CD8-positive, alpha-beta memory T cell (primary cell): ENCODE data around the gene GRHL1. TPM values are rescaled to one million over a fixed set of nuclear protein-coding genes. Genes with fewer than 3 reads are reported as not detected.
A peak's percentile ranks its signal among the peaks of the same experiment; 100 is the strongest.

ENCODE experiments used
- CTCF ChIA-PET: fragments of 350-600 bp; sonication (Branson Sonifier 250); formaldehyde crosslinking; loops from one replicate; lab custom pipeline; 2021; ENCODE audit warnings: antibody characterized with exemption; lab: Charles Lee
- POLR2A ChIA-PET: fragments of 350-600 bp; sonication (Branson Sonifier 250); formaldehyde crosslinking; loops from one replicate; lab custom pipeline; 2021; ENCODE audit warnings: antibody characterized with exemption; lab: Charles Lee
- DNase-seq, 5 donors: peaks; one replicate each; pipeline versions ENCODE4 v3.0.0 to v3.0.0-alpha.2; 2020 to 2022; ENCODE audit warnings: mixed read lengths in 1 of 5
- H3K27ac ChIP-seq: one replicate; pipeline ENCODE4 v1.7.0; 2013; ENCODE audit warnings: low read depth, mild to moderate bottlenecking, low read length, moderate library complexity
- H3K27me3 ChIP-seq: 2 replicates; pipeline ENCODE4 v1.7.0; 2013; ENCODE audit warnings: low read length, mild to moderate bottlenecking; ENCODE audit not compliant: insufficient read depth, poor library complexity, severe bottlenecking
- H3K36me3 ChIP-seq: 2 replicates; pipeline ENCODE4 v1.7.0; 2013; ENCODE audit warnings: mild to moderate bottlenecking, low read length, moderate library complexity; ENCODE audit not compliant: insufficient read depth
- H3K4me1 ChIP-seq: 2 replicates; pipeline ENCODE4 v1.7.0; 2013; ENCODE audit warnings: mild to moderate bottlenecking, low read length, moderate library complexity; ENCODE audit not compliant: insufficient read depth
- H3K4me3 ChIP-seq: 2 replicates; pipeline ENCODE4 v1.7.0; 2013; ENCODE audit warnings: mild to moderate bottlenecking, low read length
- H3K9me3 ChIP-seq: 2 replicates; pipeline ENCODE4 v1.7.0; 2013; ENCODE audit warnings: mild to moderate bottlenecking, low read length
- H3K27ac Mint-ChIP-seq, 8 donors: one replicate each; pipeline ENCODE4 v1.8.0; 2020 to 2021; ENCODE audit warnings: mixed read lengths in 8 of 8, mild to moderate bottlenecking in 6 of 8, inconsistent platforms in 3 of 8, moderate library complexity in 3 of 8
- H3K27me3 Mint-ChIP-seq, 2 donors: one replicate each; pipeline ENCODE4 v1.8.0; 2020 to 2021; ENCODE audit warnings: mixed read lengths in 2 of 2, mild to moderate bottlenecking in 1 of 2, moderate library complexity in 1 of 2
- H3K36me3 Mint-ChIP-seq, 3 donors: one replicate each; pipeline ENCODE4 v1.8.0; 2020 to 2021; ENCODE audit warnings: mixed read lengths in 3 of 3, inconsistent platforms in 1 of 3, mild to moderate bottlenecking in 1 of 3
- H3K4me1 Mint-ChIP-seq, 3 donors: one replicate each; pipeline ENCODE4 v1.8.0; 2020 to 2021; ENCODE audit warnings: mixed read lengths in 3 of 3, inconsistent platforms in 1 of 3, mild to moderate bottlenecking in 1 of 3
- H3K4me3 Mint-ChIP-seq, 7 donors: one replicate each; pipeline ENCODE4 v1.8.0; 2020 to 2021; ENCODE audit warnings: mixed read lengths in 7 of 7, mild to moderate bottlenecking in 6 of 7, moderate library complexity in 4 of 7, inconsistent platforms in 2 of 7
- H3K9me3 Mint-ChIP-seq, 5 donors: one replicate each; pipeline ENCODE4 v1.8.0; 2020 to 2022; ENCODE audit warnings: mixed read lengths in 5 of 5, mild to moderate bottlenecking in 3 of 5, moderate library complexity in 2 of 5, inconsistent platforms in 1 of 5
- polyA plus RNA-seq: library from polyadenylated mRNA; unstranded; fragments of 300-500 nt; fragmentation: Illumina TruSeq; gene quantifications from one replicate; pipeline ENCODE4 v1.2.3, GENCODE V29; 2021
- total RNA-seq, 2 experiments: library from RNA; stranded (reverse); gene quantifications; one replicate each; pipeline ENCODE4 v1.2.3, GENCODE V29; 2021

Gene GRHL1
- total and polyA plus RNA-seq, 3 experiments from 2014 or later = 0.12 to 0.93 (median 0.88) TPM

- Mint-ChIP-seq H3K27ac (peak overlapping the region in 2 of 8 donors; percentile 12 to 47), H3K27me3 (peaks cover 0 to 1% of the 10 kb centered on the region in 2 donors), H3K36me3 (no peaks in the 10 kb centered on the region), H3K4me1 (peaks cover 17 to 20% (median 19%) of the 10 kb centered on the region in 3 donors), H3K4me3 (no peak overlapping the region), H3K9me3 (no peaks in the 10 kb centered on the region)
- Histone ChIP-seq H3K36me3 (no peaks in the 10 kb centered on the region), H3K27me3 (no peaks in the 10 kb centered on the region), H3K27ac (no peak overlapping the region), H3K4me3 (no peak overlapping the region), H3K4me1 (peaks cover 4% of the 10 kb centered on the region), H3K9me3 (no peaks in the 10 kb centered on the region)
- ChIA-PET POLR2A (no interaction called here), CTCF (interaction anchor here (3.6 to 6.3 kb wide), 2 partner anchors 11 to 52 kb away, joined by 12 to 40 read pairs; no protein-coding TSS in a partner anchor)
- DNase-seq = peak; percentile 26 to 52 (median 28)
Observed at GRCh38 chr2:10036095-10036884, 84.8 kb downstream of the GRHL1 start.

DNA sequence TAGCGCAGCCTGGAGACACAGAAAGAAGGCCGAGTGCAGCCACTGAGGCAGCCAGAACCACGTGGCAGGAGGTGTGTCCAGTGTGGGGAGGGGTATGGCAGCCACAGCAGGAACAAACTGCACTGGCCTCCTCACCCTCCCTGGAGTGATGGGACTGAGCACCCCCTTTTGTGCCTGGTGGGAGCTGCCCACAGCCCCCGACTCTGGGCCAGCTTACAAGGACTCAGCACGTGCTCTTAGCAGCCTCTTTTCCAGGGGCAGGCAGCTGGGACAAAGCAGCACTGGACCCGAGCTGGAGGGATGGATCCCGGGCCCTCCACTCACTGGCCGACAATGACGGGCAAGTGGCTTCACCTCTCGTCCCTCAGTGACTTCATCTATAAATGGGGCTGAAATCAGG is 86.6 kb downstream of the GRHL1 start:
- H3K9me3 Mint-ChIP-seq = no peaks in the 10 kb centered on the region
- peak overlapping the region in 1 of 7 donors; percentile 75 for H3K4me3 Mint-ChIP-seq
- CTCF ChIA-PET = interaction anchor here (1.1 to 6.3 kb wide), 2 partner anchors 9 to 54 kb away, joined by 5 to 40 read pairs; no protein-coding TSS in a partner anchor
- H3K27me3 ChIP-seq = no peaks in the 10 kb centered on the region
- H3K27me3 Mint-ChIP-seq = peaks cover 0 to 3% of the 10 kb centered on the region in 2 donors
- H3K27ac Mint-ChIP-seq = peak overlapping the region in 1 of 8 donors; percentile 83
- H3K4me1 Mint-ChIP-seq = peaks cover 28 to 34% (median 33%) of the 10 kb centered on the region in 3 donors
- H3K27ac ChIP-seq = no peak overlapping the region
- POLR2A ChIA-PET = no interaction called here
- no peaks in the 10 kb centered on the region for H3K36me3 Mint-ChIP-seq
- no peak overlapping the region for H3K4me3 ChIP-seq
- H3K9me3 ChIP-seq = no peaks in the 10 kb centered on the region
- no peak for DNase-seq
- H3K36me3 ChIP-seq = no peaks in the 10 kb centered on the region
- peaks cover 12% of the 10 kb centered on the region for H3K4me1 ChIP-seq

DNA sequence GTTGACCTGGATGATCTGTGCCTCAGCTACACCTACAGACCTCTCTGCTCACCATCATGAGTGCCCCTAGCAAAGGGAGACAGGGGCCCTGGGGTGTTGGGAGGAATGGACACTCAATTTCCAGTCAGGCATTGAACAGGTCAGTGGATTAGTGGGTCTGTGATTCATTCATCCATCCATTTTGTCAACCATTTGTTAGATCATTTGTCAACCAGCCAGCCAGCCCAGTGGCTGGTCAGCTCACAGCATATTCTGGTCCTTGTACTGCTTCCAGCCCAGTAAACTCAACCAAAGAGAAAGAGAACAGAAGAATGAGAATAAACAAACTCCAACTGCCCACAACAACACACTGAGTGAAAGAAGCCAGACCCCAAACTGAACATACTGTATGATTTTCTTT is 87.2 kb downstream of the GRHL1 start:
- peaks cover 12% of the 10 kb centered on the region for H3K4me1 ChIP-seq
- DNase-seq = no peak
- ChIA-PET CTCF (interaction anchor here (1.1 to 6.3 kb wide), 2 partner anchors 9 to 54 kb away, joined by 5 to 40 read pairs; no protein-coding TSS in a partner anchor), POLR2A (no interaction called here)
- H3K9me3 Mint-ChIP-seq = no peaks in the 10 kb centered on the region
- no peaks in the 10 kb centered on the region for H3K36me3 Mint-ChIP-seq
- peak overlapping the region in 1 of 8 donors; percentile 98 for H3K27ac Mint-ChIP-seq
- H3K4me3 Mint-ChIP-seq = peak overlapping the region in 1 of 7 donors; percentile 94
- no peaks in the 10 kb centered on the region for H3K9me3 ChIP-seq
- H3K4me1 Mint-ChIP-seq = peaks cover 28 to 34% (median 33%) of the 10 kb centered on the region in 3 donors
- no peaks in the 10 kb centered on the region for H3K36me3 ChIP-seq
- H3K27me3 ChIP-seq = no peaks in the 10 kb centered on the region
- H3K27me3 Mint-ChIP-seq = peaks cover 0 to 3% of the 10 kb centered on the region in 2 donors
- no peak overlapping the region for H3K4me3 ChIP-seq
- H3K27ac ChIP-seq = no peak overlapping the region

DNA sequence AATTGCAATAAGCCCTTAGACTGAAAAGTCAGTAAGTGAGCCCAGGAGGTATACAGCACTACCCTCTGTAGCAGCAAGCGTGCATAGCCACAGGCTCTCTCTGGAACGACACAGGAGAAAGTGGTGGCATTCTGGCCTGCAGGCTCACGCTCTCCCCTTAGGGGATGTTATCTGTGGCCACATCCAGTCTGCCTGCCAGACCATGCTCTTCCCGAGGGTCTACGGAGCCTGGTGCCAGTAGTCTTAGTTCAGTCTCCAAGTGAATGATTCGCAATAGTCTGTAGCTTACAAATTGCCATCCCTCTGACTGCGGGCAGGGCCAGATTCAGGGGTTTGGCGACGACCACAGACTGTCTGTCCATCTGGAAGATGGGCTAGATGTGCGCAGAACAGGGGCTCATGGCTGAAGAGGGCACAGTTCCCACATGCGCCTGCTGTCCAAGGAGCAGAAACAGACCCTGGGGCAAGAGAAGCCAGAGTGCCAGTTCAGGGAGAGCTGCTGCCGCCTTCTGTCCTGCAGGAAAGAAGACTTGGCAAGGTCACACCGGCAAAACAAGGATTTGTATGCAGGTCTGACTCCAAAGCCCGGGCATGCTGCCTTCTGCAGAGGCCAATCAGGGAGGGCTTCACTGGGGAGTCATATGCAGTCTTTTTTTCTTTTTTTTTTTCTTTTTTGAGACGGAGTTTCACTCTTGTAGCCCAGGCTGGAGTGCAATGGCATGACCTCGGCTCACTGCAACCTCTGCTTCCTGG is 88.3 kb downstream of the GRHL1 start:
- Mint-ChIP-seq H3K27me3 (peaks cover 0 to 5% of the 10 kb centered on the region in 2 donors), H3K4me1 (peaks cover 28 to 35% (median 35%) of the 10 kb centered on the region in 3 donors), H3K27ac (peak overlapping the region in 1 of 8 donors; percentile 98), H3K4me3 (peak overlapping the region in 1 of 7 donors; percentile 94), H3K36me3 (no peaks in the 10 kb centered on the region), H3K9me3 (no peaks in the 10 kb centered on the region)
- no peak overlapping the region for H3K27ac ChIP-seq
- ChIA-PET POLR2A (no interaction called here), CTCF (interaction anchor here (1.1 kb wide), 1 partner anchor 33 kb away, joined by 3 read pairs; no protein-coding TSS in a partner anchor)
- DNase-seq = no peak
- peaks cover 18% of the 10 kb centered on the region for H3K4me1 ChIP-seq
- H3K4me3 ChIP-seq = no peak overlapping the region
- no peaks in the 10 kb centered on the region for H3K36me3 ChIP-seq
- no peaks in the 10 kb centered on the region for H3K27me3 ChIP-seq
- no peaks in the 10 kb centered on the region for H3K9me3 ChIP-seq

GRCh38 chr2:10041711-10042110 is 90.2 kb downstream of the GRHL1 start:
- Mint-ChIP-seq H3K9me3 (no peaks in the 10 kb centered on the region), H3K36me3 (peaks cover 0 to 7% (median 0%) of the 10 kb centered on the region in 3 donors), H3K27me3 (peaks cover 0 to 6% of the 10 kb centered on the region in 2 donors), H3K4me1 (peaks cover 25 to 43% (median 31%) of the 10 kb centered on the region in 3 donors), H3K27ac (peak overlapping the region in 5 of 8 donors; percentile 10 to 98 (median 63)), H3K4me3 (peak overlapping the region; percentile 52 to 94 (median 87))
- POLR2A ChIA-PET = interaction anchor here (1.5 kb wide), 1 partner anchor 58 kb away, joined by 4 read pairs; no protein-coding TSS in a partner anchor
- no peak for DNase-seq
- H3K27me3 ChIP-seq = no peaks in the 10 kb centered on the region
- no peak overlapping the region for H3K4me3 ChIP-seq
- no peaks in the 10 kb centered on the region for H3K9me3 ChIP-seq
- no peaks in the 10 kb centered on the region for H3K36me3 ChIP-seq
- H3K4me1 ChIP-seq = peaks cover 17% of the 10 kb centered on the region
- CTCF ChIA-PET = interaction anchor here (1.1 kb wide), 1 partner anchor 57 kb away, joined by 8 read pairs; no protein-coding TSS in a partner anchor
- H3K27ac ChIP-seq = no peak overlapping the region

DNA sequence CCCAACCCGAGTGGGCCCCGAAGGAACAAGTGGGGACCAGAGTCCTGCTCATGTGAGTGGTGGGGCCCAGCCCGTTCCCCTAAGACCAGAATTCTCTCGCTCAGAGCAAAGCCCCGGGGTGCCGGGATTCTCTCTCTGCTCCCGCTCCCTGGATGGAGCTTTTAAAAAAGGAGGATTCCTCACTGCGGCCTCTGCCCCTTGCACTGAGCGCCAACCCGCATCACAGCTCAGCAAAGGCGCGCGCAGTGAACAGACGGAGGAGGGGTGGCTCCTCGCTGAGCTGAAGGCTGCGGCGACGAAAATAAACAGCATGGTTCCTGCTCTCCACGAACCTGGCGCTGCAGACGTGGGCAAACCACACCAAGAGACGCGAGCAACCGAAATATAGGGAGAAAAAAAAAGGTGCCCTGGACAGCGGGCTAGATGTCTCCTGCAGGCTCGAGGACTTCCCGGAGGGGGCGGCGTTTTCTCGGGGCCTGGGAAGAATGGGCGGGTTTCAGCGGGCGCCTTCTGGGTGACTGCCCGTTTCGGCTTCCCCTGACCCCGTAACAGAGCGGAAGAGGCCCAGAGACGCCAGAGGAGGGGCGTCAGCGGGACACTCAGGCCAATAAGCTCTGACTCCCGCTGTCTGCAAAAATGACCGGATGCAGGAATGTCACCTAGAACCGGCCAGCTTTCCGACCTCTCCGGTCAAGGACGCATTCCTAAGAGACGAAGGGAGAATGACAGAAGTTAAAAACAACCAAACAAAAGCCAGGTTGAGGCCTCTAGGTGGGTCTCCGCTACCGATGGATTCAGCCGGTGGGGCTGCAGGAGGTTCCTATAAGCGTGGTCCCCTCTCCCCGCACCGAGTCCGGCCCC is 91.0 kb downstream of the GRHL1 start:
- Mint-ChIP-seq H3K36me3 (peaks cover 0 to 15% (median 0%) of the 10 kb centered on the region in 3 donors), H3K27me3 (peaks cover 0 to 6% of the 10 kb centered on the region in 2 donors), H3K9me3 (no peaks in the 10 kb centered on the region), H3K27ac (peak overlapping the region; percentile 83 to 99 (median 92)), H3K4me3 (peak overlapping the region; percentile 84 to 94 (median 87)), H3K4me1 (peaks cover 29 to 49% (median 31%) of the 10 kb centered on the region in 3 donors)
- H3K4me1 ChIP-seq = peaks cover 17% of the 10 kb centered on the region
- H3K4me3 ChIP-seq = peak overlapping the region; percentile 64
- ChIA-PET CTCF (interaction anchor here (0.9 to 1.1 kb wide), 4 partner anchors 58 to 243 kb away, joined by 3 to 8 read pairs (median 4); partner anchors contain the start of gene TAF1B), POLR2A (interaction anchor here (1.2 to 1.5 kb wide), 2 partner anchors 13 to 58 kb away, joined by 4 read pairs; no protein-coding TSS in a partner anchor)
- H3K27me3 ChIP-seq = no peaks in the 10 kb centered on the region
- H3K36me3 ChIP-seq = no peaks in the 10 kb centered on the region
- H3K27ac ChIP-seq = peak overlapping the region; percentile 54
- no peaks in the 10 kb centered on the region for H3K9me3 ChIP-seq
- peak; percentile 20 to 64 (median 46) for DNase-seq
